ENCODE results near the gene GIPC1.
"Not testable (repeated sequence)": the region's sequence is repeated elsewhere in the genome, so short reads cannot be mapped to it uniquely, and the experiment has no call there.

GIPC1 gene, protein sequence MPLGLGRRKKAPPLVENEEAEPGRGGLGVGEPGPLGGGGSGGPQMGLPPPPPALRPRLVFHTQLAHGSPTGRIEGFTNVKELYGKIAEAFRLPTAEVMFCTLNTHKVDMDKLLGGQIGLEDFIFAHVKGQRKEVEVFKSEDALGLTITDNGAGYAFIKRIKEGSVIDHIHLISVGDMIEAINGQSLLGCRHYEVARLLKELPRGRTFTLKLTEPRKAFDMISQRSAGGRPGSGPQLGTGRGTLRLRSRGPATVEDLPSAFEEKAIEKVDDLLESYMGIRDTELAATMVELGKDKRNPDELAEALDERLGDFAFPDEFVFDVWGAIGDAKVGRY
- 35.3 to 41.0 reads per million in 2 experiments for total RNA-seq

DNA sequence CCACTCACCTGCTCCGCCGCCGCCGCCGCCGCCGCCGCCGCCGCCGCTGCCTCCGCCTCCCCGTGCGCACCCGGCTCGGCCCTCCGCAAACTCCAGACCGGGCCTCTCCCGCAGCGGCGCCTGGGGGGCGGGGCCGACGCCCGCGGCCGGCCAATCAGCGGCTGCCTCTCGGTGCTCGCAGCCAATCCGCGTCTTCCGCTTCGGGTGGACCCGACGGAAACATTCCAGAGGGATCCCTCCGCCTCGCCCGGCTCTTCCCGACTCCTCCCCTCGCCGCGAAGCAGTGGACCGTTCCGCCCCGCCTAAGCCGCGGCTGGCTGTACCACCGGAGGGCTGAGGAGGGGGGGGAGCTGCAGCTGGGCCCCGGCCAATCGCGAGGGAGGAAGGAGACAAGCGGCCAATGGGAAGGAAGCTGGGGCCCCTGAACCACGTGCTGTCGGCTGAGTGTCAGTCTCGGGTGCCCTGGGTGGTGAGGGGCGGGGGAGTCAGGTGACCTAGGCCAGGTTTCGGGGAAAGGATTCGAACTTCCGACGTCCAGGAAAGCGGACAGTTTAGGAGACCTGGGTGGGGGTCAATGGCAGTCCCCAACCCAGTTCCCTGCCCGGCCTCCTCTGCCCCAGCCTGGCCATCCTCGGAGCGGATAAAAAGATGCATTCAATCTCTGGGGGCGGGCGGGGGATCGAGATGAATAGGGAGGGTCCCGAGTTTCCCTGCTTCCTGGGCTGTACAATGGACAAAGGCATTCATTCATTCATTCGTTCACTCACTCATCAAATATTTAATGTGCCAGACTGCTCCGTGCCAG is at the start of gene GIPC1:
TSS of gene GIPC1 (minus strand) at position 99 of the 805 bp plus-strand sequence. CDS start 13,151 bp downstream, outside the sequence.
- peak; percentile 72 for DNase-seq (ENCODE audit: low read depth)

- DNase-seq (ENCODE audit: low read depth) = no peak
Observed at GRCh38 chr19:14545716-14546082, 49.8 kb upstream of the GIPC1 start.

GRCh38 chr19:14544977-14545715 is 49.2 kb upstream of the GIPC1 start:
- no peak for DNase-seq (ENCODE audit: low read depth)

DNA sequence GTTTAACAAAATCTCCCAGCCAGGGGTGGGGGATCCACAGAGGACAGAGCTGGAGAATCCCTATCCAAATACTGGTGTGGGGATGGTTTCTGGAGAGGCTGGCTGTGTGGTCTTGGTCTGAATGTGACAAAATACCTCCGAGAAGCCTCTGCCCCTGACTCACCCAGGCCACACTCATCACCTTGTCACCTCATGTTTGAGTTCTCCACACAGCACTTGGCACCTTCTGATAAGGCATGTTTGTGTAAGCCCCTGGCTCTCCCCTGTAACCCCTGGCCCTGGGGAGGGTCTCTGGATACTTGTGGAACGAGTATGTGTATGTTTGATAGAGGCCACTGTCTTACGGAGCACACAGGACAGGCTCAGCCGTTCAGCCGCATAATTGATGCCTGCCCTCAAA is 48.1 kb upstream of the GIPC1 start:
- no peak for DNase-seq (ENCODE audit: low read depth)

DNA sequence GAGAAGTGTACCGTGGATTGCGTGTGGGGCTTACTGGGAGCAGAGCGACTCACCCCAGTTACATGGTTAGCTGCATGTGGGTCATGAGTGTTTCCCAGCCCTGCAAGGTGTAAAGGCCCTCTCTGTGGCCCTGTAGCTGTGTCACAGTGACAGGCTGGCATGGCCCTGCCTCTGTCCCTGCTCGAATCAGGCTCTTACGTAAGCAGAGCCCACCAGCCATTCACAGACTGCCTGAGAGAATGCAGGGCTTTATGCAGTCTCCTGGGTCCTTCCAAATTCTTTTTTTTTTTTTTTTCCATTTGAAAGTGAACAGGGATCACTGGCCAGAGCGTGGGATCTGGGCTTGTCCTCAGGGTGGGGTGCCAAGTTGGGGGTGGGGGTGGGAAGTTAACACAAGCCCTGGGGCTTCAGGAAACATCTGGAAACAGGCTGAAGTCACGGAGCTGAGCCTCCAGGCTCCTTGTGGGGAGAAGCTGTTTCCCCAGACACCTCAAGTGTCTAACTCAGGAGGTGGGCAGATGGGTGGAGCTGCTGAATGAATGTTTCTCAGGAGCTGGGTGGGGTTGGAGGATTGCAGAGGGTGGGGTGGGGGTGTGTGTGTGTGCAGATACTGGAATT is 46.9 kb upstream of the GIPC1 start:
- DNase-seq (ENCODE audit: low read depth) = no peak

GRCh38 chr19:14541979-14542378 is 46.1 kb upstream of the GIPC1 start:
- DNase-seq (ENCODE audit: low read depth) = not testable (repeated sequence)

GRCh38 chr19:14540741-14541525 is 45.0 kb upstream of the GIPC1 start:
- no peak for DNase-seq (ENCODE audit: low read depth)

DNA sequence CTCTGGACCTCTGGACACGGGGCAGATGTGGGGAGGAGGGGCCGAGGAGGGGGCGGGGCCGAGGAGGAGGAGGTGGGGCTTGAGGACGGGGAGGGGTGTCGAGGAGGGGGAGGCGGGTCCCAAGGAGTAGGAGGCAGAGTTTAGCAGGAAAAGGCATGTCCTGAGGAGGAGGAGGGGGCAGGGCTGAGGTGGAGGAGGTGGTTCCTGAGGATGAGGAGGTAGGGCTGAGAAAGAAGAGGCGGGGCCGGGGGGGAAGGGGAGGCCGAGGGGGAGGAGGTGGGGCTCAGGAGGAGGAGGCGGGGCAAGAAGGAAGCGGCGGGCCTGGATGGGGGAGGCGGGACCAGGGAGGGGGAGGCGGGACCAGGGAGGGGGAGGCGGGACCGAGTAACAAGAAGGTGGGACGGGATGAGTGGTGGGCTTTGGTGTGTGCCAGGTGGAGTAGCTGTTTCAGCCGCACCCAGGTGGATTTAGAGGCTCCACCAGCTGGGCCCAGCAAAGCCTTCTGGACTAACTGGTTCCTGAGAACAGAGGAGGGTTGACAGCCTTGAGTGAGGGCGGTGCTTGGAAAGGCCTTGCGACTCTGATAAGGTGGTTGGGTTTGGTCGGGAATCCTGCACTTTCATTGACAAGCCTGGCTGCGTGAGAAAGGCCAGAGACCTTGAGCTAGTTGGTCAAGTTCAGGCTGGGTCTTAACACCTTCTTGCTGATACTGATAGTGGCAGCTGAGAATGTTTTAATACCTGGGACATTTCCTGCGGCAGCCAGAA is 41.2 kb upstream of the GIPC1 start:
- DNase-seq (ENCODE audit: low read depth) = no peak

DNA sequence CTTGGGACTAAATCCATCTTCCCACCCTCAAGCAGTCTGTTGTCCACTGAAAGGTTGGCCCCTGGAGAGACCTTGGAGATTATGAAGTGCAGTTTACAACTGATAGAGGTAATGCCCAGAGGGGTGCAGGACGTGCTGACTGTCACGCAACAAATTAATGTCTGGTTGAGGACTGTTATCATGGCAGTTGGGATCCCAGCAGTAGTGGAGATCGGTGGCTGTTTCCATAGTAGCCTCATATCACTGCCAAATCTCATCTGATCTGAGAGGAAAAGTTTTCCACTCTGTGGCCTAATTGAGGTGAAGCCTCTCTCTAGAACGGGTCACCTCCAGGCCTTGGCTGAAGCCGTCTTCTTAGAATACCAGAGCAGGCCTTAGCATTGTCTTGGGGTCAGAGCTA is 37.5 kb upstream of the GIPC1 start:
- DNase-seq (ENCODE audit: low read depth) = no peak

DNA sequence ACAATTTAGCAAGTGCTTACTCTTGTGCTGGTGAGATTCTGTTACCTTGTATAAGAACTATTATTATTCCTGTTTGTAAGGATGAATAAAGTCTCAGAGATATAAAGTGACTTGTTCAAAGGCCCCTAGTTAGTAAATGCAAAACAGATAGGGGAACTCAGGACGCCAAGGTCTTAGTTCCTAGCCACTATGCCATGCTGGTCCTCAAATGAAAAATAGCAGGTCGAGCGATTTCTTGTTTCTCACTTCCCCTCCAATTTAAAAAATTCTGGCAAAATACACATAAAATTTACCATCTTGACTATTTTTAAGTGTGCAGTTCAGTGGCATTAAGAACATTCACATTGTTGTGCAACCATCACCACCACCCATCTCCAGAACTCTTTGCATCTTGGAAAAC is 34.6 kb upstream of the GIPC1 start:
- no peak for DNase-seq (ENCODE audit: low read depth)

DNA sequence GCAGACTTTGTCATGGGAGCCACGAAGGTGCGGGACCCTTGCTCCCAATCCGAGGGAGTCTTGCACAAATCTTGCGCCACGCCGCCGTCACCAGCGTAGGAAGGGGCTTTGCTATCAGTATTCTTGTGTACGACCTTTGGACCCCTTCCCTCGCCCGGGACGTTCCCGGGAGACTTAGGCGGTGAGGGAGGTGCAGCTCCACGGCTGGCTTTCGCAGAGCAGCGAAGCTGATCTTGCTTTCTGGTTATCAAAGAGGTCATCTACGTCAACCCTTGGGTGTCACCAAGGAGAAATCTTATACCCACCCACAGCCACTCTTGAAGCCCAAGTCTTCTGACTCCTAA is 34.0 kb upstream of the GIPC1 start:
- DNase-seq (ENCODE audit: low read depth) = no peak

DNA sequence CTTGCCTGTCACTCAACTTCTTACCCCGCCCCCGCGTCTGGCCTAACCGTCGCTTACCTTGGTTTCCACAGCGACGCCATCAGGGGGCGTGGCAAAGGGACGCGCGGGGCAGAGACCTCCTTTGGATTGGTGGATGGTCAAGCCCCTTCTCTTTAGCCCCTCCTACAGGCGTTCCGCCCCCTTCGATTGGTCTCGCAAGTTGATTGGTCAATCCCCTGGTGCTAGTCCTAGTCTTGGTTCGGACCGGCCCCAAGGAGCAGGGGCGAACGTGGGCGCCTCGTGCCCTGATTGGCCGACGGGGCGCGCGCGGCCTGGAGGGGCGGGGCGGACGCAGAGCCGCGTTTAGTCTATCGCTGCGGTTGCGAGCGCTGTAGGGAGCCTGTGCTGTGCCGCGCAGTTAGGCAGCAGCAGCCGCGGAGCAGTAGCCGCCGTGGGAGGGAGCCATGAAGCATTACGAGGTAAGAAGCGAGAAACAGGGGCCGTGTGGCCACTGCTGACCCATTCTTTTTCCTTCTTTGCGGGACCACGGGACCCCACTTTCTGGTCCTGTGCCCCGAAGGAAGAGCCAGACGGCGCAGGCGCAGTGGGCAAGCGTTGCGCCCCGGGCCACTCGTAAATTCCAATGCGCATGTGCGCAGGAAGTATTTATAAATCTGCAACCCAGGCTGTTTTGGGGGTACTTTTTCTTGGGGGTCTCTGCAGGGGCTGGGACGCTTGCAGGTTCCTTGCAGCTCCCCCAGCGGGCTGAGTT is 33.5 kb upstream of the GIPC1 start, which contains the start of gene TECR:
TSS of gene TECR (plus strand) at position 341 of the 751 bp plus-strand sequence. CDS start at position 444, 103 bp downstream.
- DNase-seq (ENCODE audit: low read depth) = peak; percentile 100

- no peak for DNase-seq (ENCODE audit: low read depth)
Observed at GRCh38 chr19:14528419-14529253, 32.7 kb upstream of the GIPC1 start.

DNA sequence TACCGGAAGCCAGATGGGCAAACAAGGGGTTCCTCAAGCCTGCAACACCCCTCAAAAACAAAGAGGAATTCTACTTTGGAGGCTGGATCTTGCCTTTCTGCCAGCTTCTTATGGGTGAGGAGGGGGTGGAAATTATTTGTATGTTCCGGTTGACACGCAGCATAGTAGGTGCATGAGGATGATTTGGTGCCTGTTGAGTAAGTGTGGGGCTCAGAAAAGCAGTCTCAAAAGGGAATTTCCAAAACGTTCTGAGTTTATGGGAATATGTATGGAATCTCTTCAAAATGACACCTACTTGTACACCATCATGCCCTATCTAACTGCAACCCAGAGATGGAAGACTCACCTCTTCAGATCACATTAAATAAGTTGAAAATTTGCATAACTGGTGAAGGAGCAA is 30.5 kb upstream of the GIPC1 start:
- DNase-seq (ENCODE audit: low read depth) = no peak

GRCh38 chr19:14525729-14526128 is 29.8 kb upstream of the GIPC1 start:
- no peak for DNase-seq (ENCODE audit: low read depth)

DNA sequence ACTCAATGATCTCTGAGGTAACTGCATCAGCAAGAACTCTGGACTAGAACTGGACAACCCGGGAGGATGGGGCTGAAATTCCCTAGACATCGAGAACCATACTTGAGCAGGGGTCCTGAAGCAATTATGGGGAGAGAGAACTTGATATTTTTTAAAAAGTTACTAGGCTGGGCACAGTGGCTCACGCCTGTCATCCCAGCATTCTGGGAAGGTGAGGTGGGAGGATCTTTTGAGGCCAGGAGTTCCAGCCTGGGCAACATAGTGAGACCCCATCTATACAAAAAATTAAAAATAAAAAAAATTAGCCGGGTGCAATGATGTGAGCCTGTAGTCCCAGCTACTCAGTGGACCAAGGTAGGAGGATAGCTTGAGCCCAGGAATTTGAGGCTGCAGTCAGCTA is 24.6 kb upstream of the GIPC1 start:
- no peak for DNase-seq (ENCODE audit: low read depth)

DNA sequence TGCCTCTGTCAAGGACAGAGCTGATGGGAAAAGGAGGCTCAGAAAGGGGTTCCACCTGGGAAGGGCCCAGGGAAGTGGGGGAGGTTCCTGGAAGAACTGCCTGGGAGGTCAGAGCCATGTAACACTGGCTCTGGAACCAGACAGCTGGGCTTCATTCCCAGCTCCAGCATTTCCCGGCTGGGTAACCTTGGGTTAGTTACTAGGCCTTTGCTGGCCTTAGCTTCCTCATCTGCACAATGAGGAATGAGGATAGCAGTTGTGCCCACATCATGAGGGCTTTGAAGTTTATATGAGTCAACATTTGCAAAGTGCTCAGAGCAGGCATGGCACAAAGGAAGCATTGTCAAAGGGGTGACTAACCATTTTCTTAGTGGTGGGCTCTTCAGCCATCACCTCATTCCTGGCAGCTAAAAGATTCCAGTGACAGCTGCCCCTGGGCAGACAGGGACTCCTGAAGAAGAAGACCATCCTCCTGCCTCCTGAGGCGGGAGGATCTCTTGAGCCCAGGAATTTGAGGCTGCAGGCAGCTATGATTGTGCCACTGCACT is 24.0 kb upstream of the GIPC1 start:
- no peak for DNase-seq (ENCODE audit: low read depth)

- no peak for DNase-seq (ENCODE audit: low read depth)
Observed at GRCh38 chr19:14519245-14519859, 23.4 kb upstream of the GIPC1 start.

All from T follicular helper cell (primary cell).